Measurements from ENCODE around the gene CADM4.
"Not testable (repeated sequence)": the region's sequence is repeated elsewhere in the genome, so short reads cannot be mapped to it uniquely, and the experiment has no call there.

Gene CADM4

GRCh38 chr19:43639519-43640423 lies at the start of gene CADM4:
CADM4 (minus strand) TSS chr19:43639850; CDS start chr19:43639790, 60 bp downstream.
- no peak for DNase-seq (ENCODE audit: low read depth)

- DNase-seq (ENCODE audit: low read depth): no peak
Observed at GRCh38 chr19:43688059-43688701, 48.5 kb upstream of the CADM4 start.

GRCh38 chr19:43687660-43687997 lies 48.0 kb upstream of the CADM4 start:
- no peak for DNase-seq (ENCODE audit: low read depth)

- no peak for DNase-seq (ENCODE audit: low read depth)
Observed at GRCh38 chr19:43684326-43684725, 44.7 kb upstream of the CADM4 start.

- DNase-seq (ENCODE audit: low read depth): no peak
Observed at GRCh38 chr19:43683905-43684304, 44.3 kb upstream of the CADM4 start.

- DNase-seq (ENCODE audit: low read depth): no peak
Observed at GRCh38 chr19:43682824-43683661, 43.4 kb upstream of the CADM4 start.

- DNase-seq (ENCODE audit: low read depth): not testable (repeated sequence)
Observed at GRCh38 chr19:43682269-43682668, 42.6 kb upstream of the CADM4 start.

GRCh38 chr19:43681821-43682220 lies 42.2 kb upstream of the CADM4 start:
- DNase-seq (ENCODE audit: low read depth): no peak

GRCh38 chr19:43678512-43679261 lies 39.0 kb upstream of the CADM4 start:
- no peak for DNase-seq (ENCODE audit: low read depth)

GRCh38 chr19:43675906-43676305 lies 36.3 kb upstream of the CADM4 start:
- DNase-seq (ENCODE audit: low read depth): no peak

- DNase-seq (ENCODE audit: low read depth): no peak
Observed at GRCh38 chr19:43675269-43675879, 35.7 kb upstream of the CADM4 start.

- DNase-seq (ENCODE audit: low read depth): no peak
Observed at GRCh38 chr19:43674596-43674995, 34.9 kb upstream of the CADM4 start.

- DNase-seq (ENCODE audit: low read depth): no peak
Observed at GRCh38 chr19:43674183-43674582, 34.5 kb upstream of the CADM4 start.

GRCh38 chr19:43673637-43674036 lies 34.0 kb upstream of the CADM4 start:
- DNase-seq (ENCODE audit: low read depth): no peak

- DNase-seq (ENCODE audit: low read depth): no peak
Observed at GRCh38 chr19:43672061-43672679, 32.5 kb upstream of the CADM4 start.

GRCh38 chr19:43668406-43669109 lies 28.9 kb upstream of the CADM4 start:
- peak; percentile 83 for DNase-seq (ENCODE audit: low read depth)

GRCh38 chr19:43667876-43668405 lies 28.3 kb upstream of the CADM4 start:
- no peak for DNase-seq (ENCODE audit: low read depth)

GRCh38 chr19:43667126-43667875 lies 27.7 kb upstream of the CADM4 start:
- no peak for DNase-seq (ENCODE audit: low read depth)

GRCh38 chr19:43664018-43664417 lies 24.4 kb upstream of the CADM4 start:
- DNase-seq (ENCODE audit: low read depth): no peak
